Ishikawa (cell line): ENCODE data around the gene FAM32A.

Experiments
- CEBPB ChIP-seq: IDR thresholded peaks from 2 replicates; pipeline ENCODE4 v1.6.1; 2012
- CREB1 ChIP-seq: IDR thresholded peaks from 2 replicates; pipeline ENCODE4 v1.6.1; 2012; ENCODE audit warnings: low read depth
- EGR1 ChIP-seq: IDR thresholded peaks from 2 replicates; pipeline ENCODE4 v1.6.1; 2012
- EP300 ChIP-seq: IDR thresholded peaks from 2 replicates; pipeline ENCODE4 v1.6.1; 2012; ENCODE audit warnings: borderline replicate concordance
- FOXM1 ChIP-seq: IDR thresholded peaks from 2 replicates; pipeline ENCODE4 v1.6.1; 2012; ENCODE audit warnings: low read depth, borderline replicate concordance
- NFIC ChIP-seq: IDR thresholded peaks from 2 replicates; pipeline ENCODE4 v1.6.1; 2012
- RAD21 ChIP-seq: IDR thresholded peaks from 2 replicates; pipeline ENCODE4 v1.6.1; 2012; ENCODE audit warnings: low read depth
- REST ChIP-seq: IDR thresholded peaks from 2 replicates; pipeline ENCODE4 v1.6.1; 2012; ENCODE audit warnings: low read depth, mild to moderate bottlenecking
- TAF1 ChIP-seq: IDR thresholded peaks from 2 replicates; pipeline ENCODE4 v1.6.1; 2012; ENCODE audit warnings: low read depth, mild to moderate bottlenecking
- TCF12 ChIP-seq: IDR thresholded peaks from 2 replicates; pipeline ENCODE4 v1.6.1; 2012; ENCODE audit warnings: low read depth
- TEAD4 ChIP-seq: IDR thresholded peaks from 2 replicates; pipeline ENCODE4 v1.6.1; 2012
- USF1 ChIP-seq: IDR thresholded peaks from 2 replicates; pipeline ENCODE4 v1.6.1; 2012
- YY1 ChIP-seq: IDR thresholded peaks from 2 replicates; pipeline ENCODE4 v1.6.1; 2012; ENCODE audit warnings: low read depth
- ZBTB7A ChIP-seq: IDR thresholded peaks from 2 replicates; pipeline ENCODE4 v1.6.1; 2012; ENCODE audit warnings: low read depth
- TF ChIP-seq, protein P1 (sequence below): IDR thresholded peaks from 2 replicates; pipeline ENCODE4 v1.6.1; 2012

Gene FAM32A

GRCh38 chr19:16156904-16157303 is 28.3 kb upstream of the FAM32A start:
- TF ChIP-seq YY1 (no peak), TAF1 (no peak), RAD21 (no peak), CREB1 (no peak), CEBPB (no peak), EGR1 (no peak), TEAD4 (no peak), FOXM1 (no peak), NFIC (no peak), TCF12 (no peak), EP300 (no peak), ZBTB7A (no peak)

DNA sequence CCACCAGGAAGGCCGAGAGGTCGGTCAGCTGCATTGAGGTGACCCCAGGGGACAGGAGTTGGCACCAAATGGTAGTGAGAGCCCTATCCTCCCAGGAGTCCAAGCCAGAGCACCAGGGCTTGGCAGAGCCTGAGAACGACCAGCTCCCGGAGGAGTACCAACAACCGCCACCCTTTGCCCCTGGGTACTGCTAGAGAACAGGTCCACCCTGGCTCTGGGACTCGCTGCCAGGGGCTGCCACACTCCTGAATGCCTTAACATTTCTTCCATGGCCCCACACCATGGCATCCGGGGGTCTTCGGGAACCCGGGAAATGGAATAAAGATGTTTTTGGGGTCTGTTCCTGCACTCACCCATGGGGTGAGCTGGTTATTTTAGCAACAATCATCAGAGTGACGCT is 27.6 kb upstream of the FAM32A start:
- no peak for TF ChIP-seq TEAD4
- TF ChIP-seq REST, result no peak
- TF ChIP-seq EGR1, result no peak
- TF ChIP-seq EP300, result no peak
- no peak for TF ChIP-seq TCF12
- no peak for TF ChIP-seq NFIC
- no peak for TF ChIP-seq YY1
- no peak for TF ChIP-seq CREB1
- no peak for TF ChIP-seq USF1
- TF ChIP-seq FOXM1, result no peak
- no peak for TF ChIP-seq RAD21
- no peak for TF ChIP-seq TAF1
- no peak for TF ChIP-seq ZBTB7A
- TF ChIP-seq, protein P1, sequence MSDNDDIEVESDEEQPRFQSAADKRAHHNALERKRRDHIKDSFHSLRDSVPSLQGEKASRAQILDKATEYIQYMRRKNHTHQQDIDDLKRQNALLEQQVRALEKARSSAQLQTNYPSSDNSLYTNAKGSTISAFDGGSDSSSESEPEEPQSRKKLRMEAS, result no peak
- no peak for TF ChIP-seq CEBPB

- TF ChIP-seq TAF1, result no peak
- TF ChIP-seq TCF12, result no peak
- no peak for TF ChIP-seq YY1
- TF ChIP-seq ZBTB7A, result no peak
- TF ChIP-seq TEAD4, result no peak
- TF ChIP-seq NFIC, result no peak
- TF ChIP-seq CREB1, result no peak
- TF ChIP-seq FOXM1, result no peak
- TF ChIP-seq CEBPB, result no peak
- TF ChIP-seq, protein P1, result no peak
- TF ChIP-seq RAD21, result no peak
- TF ChIP-seq USF1, result no peak
- TF ChIP-seq REST, result no peak
- TF ChIP-seq EGR1, result no peak
Measured at GRCh38 chr19:16159655-16160054, 25.6 kb upstream of the FAM32A start.

DNA sequence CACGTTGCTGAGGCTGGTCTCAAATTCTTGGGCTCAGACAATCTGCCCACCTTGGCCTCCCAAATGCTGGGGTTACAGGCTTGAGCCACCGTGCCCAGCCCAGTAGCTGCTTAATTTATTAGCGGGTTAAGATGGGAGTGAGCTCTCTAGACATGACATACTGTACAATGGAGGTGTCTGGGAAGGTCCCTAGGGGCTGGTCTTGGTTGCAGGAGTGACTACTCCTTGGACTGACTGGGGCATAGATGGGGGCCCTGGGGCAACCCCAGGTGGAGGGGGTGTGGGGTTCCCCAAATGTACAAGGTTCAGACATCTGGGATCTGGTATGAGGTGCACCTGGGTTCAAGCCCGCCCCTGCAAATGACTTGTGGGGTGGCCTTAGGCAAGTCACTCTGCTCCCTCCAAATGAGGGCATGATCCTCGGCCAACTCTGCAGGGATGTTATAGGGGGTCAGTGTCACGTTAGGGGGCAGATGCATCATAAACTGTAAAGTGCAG is 24.7 kb upstream of the FAM32A start:
- TF ChIP-seq TCF12 (no peak), CREB1 (no peak), FOXM1 (no peak)
- TF ChIP-seq, protein P1, result no peak

DNA sequence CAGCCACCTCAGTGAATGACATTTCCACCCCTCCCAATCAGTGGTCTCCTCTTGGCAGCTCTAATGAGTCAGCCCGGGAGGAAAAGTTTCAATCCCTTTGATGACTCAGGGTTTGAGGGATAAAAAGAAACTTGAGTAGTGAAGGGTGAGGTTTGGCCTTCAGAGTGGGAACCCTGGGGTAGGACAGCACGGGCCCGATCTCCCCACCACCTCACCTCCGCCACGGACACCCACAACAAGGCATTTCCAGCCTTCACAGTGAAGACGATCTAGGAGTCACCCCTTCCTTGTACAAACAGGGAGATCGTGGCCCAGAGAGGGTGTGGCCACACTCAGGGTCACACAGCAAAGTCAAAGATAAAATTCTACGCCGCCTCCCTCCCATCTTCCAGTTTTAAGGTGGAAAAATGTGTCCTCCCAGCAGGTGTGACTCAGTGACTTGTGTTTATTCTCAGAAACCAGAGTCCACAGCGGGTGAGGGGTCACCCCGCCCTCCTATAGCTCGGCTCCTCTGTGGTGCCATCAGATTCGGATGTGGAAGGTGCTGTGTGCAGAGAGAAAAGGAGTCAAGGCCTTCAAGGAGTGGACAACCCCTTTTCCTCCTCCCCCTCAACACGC is 24.2 kb upstream of the FAM32A start:
- TF ChIP-seq FOXM1 (no peak), USF1 (no peak), REST (no peak), TCF12 (no peak), EGR1 (no peak), YY1 (no peak), TAF1 (no peak), TEAD4 (no peak)
- TF ChIP-seq, protein P1, result no peak
